Activated CD4-positive, alpha-beta T cell treated with anti-CD3 and anti-CD28 coated beads, Interleukin-2, Interleukin-4, amounts not matched to agents 100 ng/mL and 50 ng/mL, durations not matched to agents 16 hours and 8 hours (primary cell): ENCODE data around the gene LETMD1.
A peak's percentile ranks its signal among the peaks of the same experiment; 100 is the strongest.

Experiments used
- DNase-seq: peaks from one replicate; pipeline ENCODE4 v3.0.0-alpha.2; 2020; ENCODE audit warnings: low spot score

Gene LETMD1

DNA sequence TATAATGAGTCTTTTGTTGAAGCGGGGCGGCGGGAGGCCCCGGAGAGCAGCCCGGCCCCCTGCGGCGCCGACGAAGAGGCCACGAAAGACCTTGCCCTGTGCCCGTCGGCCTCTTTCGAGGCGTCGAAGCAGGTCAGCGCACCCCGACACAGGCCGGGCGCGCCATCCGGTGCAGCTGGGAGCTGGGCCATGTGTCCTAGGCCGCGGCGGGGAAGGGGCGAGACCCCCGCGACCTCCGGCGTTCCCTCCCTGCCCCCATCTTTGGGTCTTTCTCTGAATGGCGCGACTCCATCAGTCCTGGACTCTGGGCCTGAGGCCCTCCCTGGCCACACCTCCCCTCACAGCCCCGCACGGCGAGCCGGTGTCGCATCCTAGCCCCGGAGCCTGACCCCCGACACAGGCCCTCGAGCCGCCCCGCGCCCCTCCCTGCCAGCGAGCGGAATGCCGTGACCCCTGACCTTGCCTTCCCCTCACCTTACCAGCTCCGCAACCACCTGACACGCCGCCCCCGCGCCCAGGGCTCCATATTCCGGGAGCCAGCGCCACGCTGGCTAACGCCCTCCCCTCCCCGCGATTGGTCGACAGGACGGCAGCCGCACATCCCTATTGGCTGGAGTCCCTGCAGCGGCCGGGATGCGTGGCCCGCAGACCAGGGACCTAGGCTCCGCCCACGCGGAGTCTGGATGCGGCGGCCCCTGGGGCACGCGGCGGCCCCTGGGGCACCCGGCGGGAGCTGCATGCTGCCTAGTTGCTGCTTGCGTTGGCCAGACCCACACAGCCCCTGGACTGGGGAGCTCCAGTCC is 22.1 kb upstream of the LETMD1 start, which contains the start of gene SLC11A2:
TSS of gene SLC11A2 (minus strand) at position 549 of the 803 bp plus-strand sequence. CDS start 15,656 bp downstream, outside the sequence.
- peak; percentile 95 for DNase-seq

GRCh38 chr12:51027342-51027835 is 20.7 kb upstream of the LETMD1 start:
- no peak for DNase-seq

DNA sequence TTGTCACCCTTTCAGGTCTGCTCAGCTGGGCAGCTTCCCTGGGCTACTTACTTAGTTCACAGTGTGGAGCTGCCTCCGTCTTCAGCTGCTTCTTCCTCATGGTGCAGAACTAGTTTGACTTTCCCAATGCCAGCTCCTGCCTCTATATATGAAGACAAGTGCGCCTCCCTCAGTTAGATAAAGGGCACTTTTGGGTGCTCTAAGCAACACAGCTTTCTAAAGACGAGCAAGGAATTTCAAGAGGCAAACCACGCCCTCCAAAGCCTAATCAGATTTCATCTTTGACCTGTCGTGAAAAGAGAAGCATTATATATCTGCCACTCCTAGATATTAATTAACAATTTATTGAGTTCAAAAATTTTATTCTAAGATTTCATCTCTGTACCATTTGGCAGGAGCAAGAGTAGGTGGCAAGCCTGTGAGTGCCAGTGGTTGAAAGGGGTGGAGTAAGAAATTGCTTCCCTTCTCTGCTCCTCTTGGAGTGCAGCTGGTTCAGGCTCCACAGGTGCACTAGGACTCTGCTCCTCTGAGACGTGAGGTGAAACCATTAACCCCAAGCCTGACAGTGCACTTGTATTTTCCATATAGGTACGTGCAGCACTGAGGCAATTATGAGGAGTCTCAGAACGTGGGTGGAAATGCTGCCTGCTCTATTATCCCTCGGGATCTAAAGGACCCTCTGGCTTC is 19.9 kb upstream of the LETMD1 start:
- peak; percentile 49 for DNase-seq

DNA sequence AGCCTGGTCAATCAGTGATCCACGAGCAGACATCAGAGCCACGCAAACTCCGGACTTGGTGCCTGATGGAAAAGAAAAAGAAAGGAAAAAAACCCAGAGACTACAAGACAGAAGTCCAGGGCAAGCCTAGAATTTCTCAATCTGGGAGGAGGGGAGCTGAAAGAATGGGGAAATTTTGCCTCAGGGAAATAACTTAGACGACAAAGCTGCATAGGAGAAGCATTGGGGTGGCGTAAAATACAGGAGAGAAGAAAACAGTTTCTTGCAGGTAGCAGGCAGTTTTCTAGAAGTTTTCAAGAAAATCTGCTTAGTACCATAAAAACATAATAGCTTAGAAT is 19.3 kb upstream of the LETMD1 start:
- DNase-seq: no peak

DNA sequence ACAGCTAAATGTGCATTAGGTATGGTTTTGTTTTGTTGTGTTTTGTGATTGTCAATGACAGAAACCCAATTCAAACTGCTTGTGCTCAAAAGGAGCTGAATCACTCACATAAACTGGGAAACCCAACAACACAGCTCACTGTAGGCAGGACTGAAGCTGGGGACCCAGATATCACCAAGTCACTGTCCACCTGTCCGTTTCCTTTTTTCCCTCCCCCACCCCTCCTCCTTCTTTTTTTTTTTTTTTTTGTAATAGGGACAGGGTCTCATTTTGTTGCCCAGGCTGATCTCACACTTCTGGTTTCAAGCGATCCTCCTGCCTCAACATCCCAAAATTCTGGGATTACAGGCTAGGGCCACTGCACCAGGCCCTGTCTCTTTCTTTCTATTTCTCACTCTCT is 15.1 kb upstream of the LETMD1 start:
- DNase-seq: no peak

GRCh38 chr12:51033457-51034089 is 14.6 kb upstream of the LETMD1 start:
- DNase-seq: no peak

GRCh38 chr12:51036279-51036678 is 11.8 kb upstream of the LETMD1 start:
- DNase-seq: no peak

GRCh38 chr12:51048661-51049251 is 629 bp downstream of the LETMD1 start:
- DNase-seq: no peak

DNA sequence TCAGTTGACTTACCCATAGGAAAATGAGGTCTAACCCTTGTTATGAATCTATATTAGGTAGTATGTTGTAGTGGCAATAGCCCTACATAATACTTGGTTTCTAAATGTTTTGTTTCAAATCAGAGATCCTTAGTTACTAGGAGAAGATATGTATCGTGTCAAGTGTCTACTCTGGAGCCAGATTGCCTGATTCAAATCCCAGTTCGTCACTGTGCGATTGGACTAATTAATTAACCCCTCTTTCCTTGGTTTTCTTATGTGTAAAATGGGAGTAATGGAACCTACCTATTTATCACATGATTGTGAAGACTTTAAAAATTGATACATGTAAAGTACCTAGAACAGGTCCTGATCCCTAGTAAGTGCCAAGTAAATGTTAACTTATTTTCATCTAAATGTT is 1.4 kb downstream of the LETMD1 start:
- DNase-seq: no peak

DNA sequence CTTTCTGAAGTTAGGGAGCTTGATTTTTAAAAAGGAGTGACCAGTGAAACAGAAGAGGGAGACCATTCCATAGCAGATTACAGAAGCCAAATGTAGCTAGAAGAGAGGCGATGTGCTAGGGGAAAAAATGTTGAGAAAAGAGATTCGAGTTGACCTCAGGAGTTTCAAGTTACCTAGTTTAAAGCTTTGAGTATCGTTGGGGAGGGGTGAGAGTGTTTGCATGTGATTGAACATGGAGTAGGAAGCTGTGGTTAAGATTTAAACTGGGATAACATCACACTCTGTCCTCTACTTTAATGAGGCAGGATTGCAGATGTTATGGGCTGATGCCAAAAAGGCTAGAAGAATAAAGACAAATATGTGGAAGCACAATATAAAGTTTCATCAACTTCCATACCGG is 3.7 kb downstream of the LETMD1 start:
- no peak for DNase-seq

GRCh38 chr12:51055060-51055459 is 6.9 kb downstream of the LETMD1 start:
- DNase-seq: no peak

GRCh38 chr12:51056242-51056641 is 8.1 kb downstream of the LETMD1 start:
- DNase-seq: no peak

GRCh38 chr12:51059086-51059485 is 11.0 kb downstream of the LETMD1 start:
- no peak for DNase-seq

- DNase-seq: no peak
These were observed 14.7 kb downstream of the LETMD1 start for GRCh38 chr12:51062631-51063397.

- no peak for DNase-seq
These were observed 17.4 kb downstream of the LETMD1 start for GRCh38 chr12:51065530-51065929.

GRCh38 chr12:51067229-51067628 is 19.1 kb downstream of the LETMD1 start:
- no peak for DNase-seq

DNA sequence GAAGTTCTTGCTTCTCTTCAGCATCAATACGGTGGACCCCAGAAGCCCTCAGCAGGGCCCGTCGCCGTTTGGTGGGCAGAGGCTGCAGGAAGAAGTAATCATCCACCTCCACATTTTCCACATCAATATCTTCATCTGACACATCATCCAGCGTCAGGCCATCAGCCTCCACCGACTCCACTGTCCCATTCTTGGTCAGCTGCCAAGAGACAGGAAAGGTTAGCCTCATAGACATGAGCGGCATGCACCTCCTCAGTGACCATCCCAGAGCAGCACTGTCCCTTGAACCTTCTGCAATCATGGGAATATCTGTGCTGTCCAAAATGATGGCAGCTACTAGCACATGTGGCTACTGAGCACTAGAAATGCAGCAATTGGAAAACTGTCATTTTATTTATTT is 19.6 kb downstream of the LETMD1 start:
- DNase-seq: no peak

DNA sequence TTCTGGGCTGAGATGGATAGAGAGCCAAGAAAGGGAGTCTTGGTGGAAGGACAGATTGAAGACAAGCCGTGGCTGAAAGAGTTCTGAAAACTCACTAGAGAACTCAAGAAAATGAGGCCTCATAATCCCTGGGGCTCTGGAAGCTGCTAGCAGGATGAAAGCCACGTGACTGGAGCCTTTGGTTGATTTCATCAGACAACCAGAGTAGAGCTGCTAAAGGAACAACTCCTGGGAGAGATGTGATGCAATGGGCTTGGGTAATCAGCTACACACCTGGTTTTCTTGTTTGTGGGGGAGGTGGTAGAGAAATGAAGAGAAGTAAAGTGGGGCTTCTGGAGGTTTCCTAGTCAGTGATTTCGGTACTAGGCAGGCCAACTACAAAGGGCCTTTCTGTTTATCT is 21.9 kb downstream of the LETMD1 start:
- DNase-seq: no peak

GRCh38 chr12:51071663-51072062 is 23.5 kb downstream of the LETMD1 start:
- no peak for DNase-seq

GRCh38 chr12:51075390-51075789 is 27.3 kb downstream of the LETMD1 start:
- DNase-seq: no peak

DNA sequence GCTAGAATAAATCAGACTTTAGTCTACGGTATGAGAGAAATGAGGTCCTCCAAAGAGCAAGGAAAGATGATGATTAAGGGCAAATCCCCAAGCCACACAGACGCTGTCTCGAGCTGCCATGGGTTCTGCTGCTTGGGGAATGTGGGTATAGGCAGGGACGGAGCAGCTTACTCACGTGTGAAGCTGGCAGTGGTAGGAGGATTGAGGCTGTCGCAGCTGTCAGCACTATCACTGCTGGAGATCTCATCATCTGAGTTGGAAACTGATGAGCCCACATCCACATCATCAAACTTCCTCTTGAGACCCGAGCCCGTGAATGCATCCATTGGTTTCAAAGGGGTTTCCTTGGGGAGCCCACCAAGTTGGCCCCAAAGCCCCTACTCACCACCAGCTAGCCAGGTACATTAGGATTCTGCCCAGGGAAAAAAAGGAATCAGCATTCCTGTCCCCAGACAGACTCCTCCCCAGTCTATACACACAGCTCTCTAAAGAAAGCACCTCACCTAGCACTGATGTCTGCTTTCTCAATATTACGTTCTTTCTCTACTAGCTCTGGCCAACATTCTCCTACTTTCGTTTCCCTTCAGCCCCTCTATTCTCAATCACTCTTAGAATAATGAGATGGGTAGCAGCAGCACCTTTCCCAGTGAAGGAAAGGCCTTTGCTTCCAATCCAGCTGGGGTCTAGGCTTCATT is 28.3 kb downstream of the LETMD1 start:
- DNase-seq: no peak
